ENCODE data around the gene MAP6D1.
A peak's percentile ranks its signal among the peaks of the same experiment; 100 is the strongest.

Gene MAP6D1

GRCh38 chr3:183825456-183826161, at the start of gene MAP6D1:
MAP6D1 (minus strand) TSS chr3:183825577; CDS start chr3:183825547, 30 bp downstream.
- Histone ChIP-seq H3K9ac (ENCODE audit: low read length) (no peak within 1 kb of the TSS), H3K27ac (ENCODE audit: low read depth, low read length) (no peak within 1 kb of the TSS), H3K27me3 (ENCODE audit: control insufficient read depth, insufficient read depth, low read length) (no peaks in the 10 kb centered on the region), H3K36me3 (ENCODE audit: control insufficient read depth, insufficient read depth, low read length) (no peaks in the 10 kb centered on the region), H3K4me1 (ENCODE audit: control insufficient read depth, insufficient read depth, low read length) (peaks cover 5% of the 10 kb centered on the region), H3K4me3 (ENCODE audit: low read length) (peak within 1 kb of the TSS; percentile 64)

GRCh38 chr3:183873914-183874313, 48.5 kb upstream of the MAP6D1 start:
- Histone ChIP-seq H3K27ac (ENCODE audit: low read depth, low read length) (no peak overlapping the region), H3K36me3 (ENCODE audit: control insufficient read depth, insufficient read depth, low read length) (no peaks in the 10 kb centered on the region), H3K4me3 (ENCODE audit: low read length) (no peak overlapping the region), H3K4me1 (ENCODE audit: control insufficient read depth, insufficient read depth, low read length) (no peaks in the 10 kb centered on the region), H3K27me3 (ENCODE audit: control insufficient read depth, insufficient read depth, low read length) (no peaks in the 10 kb centered on the region), H3K9ac (ENCODE audit: low read length) (no peak overlapping the region)

GRCh38 chr3:183871541-183871940, 46.2 kb upstream of the MAP6D1 start:
- no peak overlapping the region for H3K4me3 ChIP-seq (ENCODE audit: low read length)
- no peaks in the 10 kb centered on the region for H3K36me3 ChIP-seq (ENCODE audit: control insufficient read depth, insufficient read depth, low read length)

GRCh38 chr3:183870563-183870962, 45.2 kb upstream of the MAP6D1 start:
- H3K27ac ChIP-seq (ENCODE audit: low read depth, low read length), result no peak overlapping the region
- H3K4me1 ChIP-seq (ENCODE audit: control insufficient read depth, insufficient read depth, low read length), result no peaks in the 10 kb centered on the region
- H3K36me3 ChIP-seq (ENCODE audit: control insufficient read depth, insufficient read depth, low read length), result no peaks in the 10 kb centered on the region
- H3K9ac ChIP-seq (ENCODE audit: low read length), result no peak overlapping the region
- no peak overlapping the region for H3K4me3 ChIP-seq (ENCODE audit: low read length)
- H3K27me3 ChIP-seq (ENCODE audit: control insufficient read depth, insufficient read depth, low read length), result no peaks in the 10 kb centered on the region

More at GRCh38 chr3:183871541-183871940, 46.2 kb upstream of the MAP6D1 start:
- H3K27me3 ChIP-seq (ENCODE audit: control insufficient read depth, insufficient read depth, low read length), result no peaks in the 10 kb centered on the region
- no peaks in the 10 kb centered on the region for H3K4me1 ChIP-seq (ENCODE audit: control insufficient read depth, insufficient read depth, low read length)
- no peak overlapping the region for H3K27ac ChIP-seq (ENCODE audit: low read depth, low read length)
- no peak overlapping the region for H3K9ac ChIP-seq (ENCODE audit: low read length)

GRCh38 chr3:183868796-183869195, 43.4 kb upstream of the MAP6D1 start:
- no peaks in the 10 kb centered on the region for H3K27me3 ChIP-seq (ENCODE audit: control insufficient read depth, insufficient read depth, low read length)
- H3K36me3 ChIP-seq (ENCODE audit: control insufficient read depth, insufficient read depth, low read length), result peaks cover 6% of the 10 kb centered on the region
- no peak overlapping the region for H3K4me3 ChIP-seq (ENCODE audit: low read length)
- H3K4me1 ChIP-seq (ENCODE audit: control insufficient read depth, insufficient read depth, low read length), result no peaks in the 10 kb centered on the region
- H3K27ac ChIP-seq (ENCODE audit: low read depth, low read length), result no peak overlapping the region
- H3K9ac ChIP-seq (ENCODE audit: low read length), result no peak overlapping the region

DNA sequence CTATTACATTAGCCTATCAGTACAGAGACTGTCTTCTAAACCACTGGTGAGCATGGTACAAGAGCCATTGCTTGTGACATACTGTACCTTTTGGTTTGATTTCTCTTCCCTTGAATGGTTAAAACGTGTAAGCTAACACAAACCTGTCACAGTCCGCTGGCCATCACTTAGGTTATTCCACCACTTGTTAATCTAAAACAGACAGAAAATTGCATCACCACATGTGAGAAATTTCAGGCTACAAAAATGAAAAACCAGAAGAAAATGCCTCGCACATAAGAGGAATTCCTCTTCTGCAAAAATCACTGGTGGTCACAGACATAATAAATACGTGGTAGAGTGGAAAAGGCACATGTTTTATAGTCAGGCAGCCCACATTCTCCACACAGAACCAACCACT, 37.2 kb upstream of the MAP6D1 start:
- H3K4me3 ChIP-seq (ENCODE audit: low read length), result no peak overlapping the region
- H3K27me3 ChIP-seq (ENCODE audit: control insufficient read depth, insufficient read depth, low read length), result no peaks in the 10 kb centered on the region
- no peak overlapping the region for H3K9ac ChIP-seq (ENCODE audit: low read length)
- H3K36me3 ChIP-seq (ENCODE audit: control insufficient read depth, insufficient read depth, low read length), result peaks cover 13% of the 10 kb centered on the region
- H3K4me1 ChIP-seq (ENCODE audit: control insufficient read depth, insufficient read depth, low read length), result no peaks in the 10 kb centered on the region
- H3K27ac ChIP-seq (ENCODE audit: low read depth, low read length), result no peak overlapping the region

- no peaks in the 10 kb centered on the region for H3K27me3 ChIP-seq (ENCODE audit: control insufficient read depth, insufficient read depth, low read length)
- no peak overlapping the region for H3K27ac ChIP-seq (ENCODE audit: low read depth, low read length)
- no peak overlapping the region for H3K9ac ChIP-seq (ENCODE audit: low read length)
- H3K4me3 ChIP-seq (ENCODE audit: low read length), result no peak overlapping the region
- H3K4me1 ChIP-seq (ENCODE audit: control insufficient read depth, insufficient read depth, low read length), result no peaks in the 10 kb centered on the region
- H3K36me3 ChIP-seq (ENCODE audit: control insufficient read depth, insufficient read depth, low read length), result peaks cover 9% of the 10 kb centered on the region
These were observed 32.5 kb upstream of the MAP6D1 start for GRCh38 chr3:183857863-183858262.

DNA sequence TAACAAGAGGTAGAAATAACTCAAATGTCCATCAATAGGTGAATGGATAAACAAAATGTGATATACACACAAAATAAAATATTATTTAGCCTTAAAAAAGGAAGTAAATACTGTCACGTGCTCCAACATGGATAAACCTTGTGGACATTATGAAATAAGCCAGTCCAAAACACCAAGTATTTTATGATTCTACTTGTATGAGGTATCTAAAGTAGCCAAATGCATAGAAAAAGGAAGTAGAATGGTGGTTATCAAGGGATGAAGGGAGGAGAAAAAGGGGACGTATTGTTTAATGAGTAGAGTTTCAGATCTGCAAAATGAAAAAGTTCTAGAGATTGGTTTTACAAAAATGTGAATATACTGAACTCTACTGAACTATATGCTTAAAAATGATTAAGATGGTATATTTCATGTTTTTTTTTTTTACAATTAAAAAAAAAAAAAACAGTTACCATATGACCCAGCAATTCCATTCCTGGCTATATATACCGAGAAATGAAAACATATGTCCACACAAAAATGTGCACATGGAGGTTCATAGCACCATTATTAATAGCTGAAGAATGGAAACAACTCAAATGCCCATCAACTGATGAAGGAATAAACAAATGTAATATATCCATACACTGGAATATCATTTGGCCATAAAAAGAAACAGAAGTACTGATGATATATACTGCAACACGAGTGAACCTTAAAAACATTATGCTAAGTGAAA, 29.1 kb upstream of the MAP6D1 start:
- Histone ChIP-seq H3K36me3 (ENCODE audit: control insufficient read depth, insufficient read depth, low read length) (peaks cover 10% of the 10 kb centered on the region), H3K27me3 (ENCODE audit: control insufficient read depth, insufficient read depth, low read length) (no peaks in the 10 kb centered on the region), H3K4me3 (ENCODE audit: low read length) (no peak overlapping the region), H3K4me1 (ENCODE audit: control insufficient read depth, insufficient read depth, low read length) (no peaks in the 10 kb centered on the region), H3K9ac (ENCODE audit: low read length) (no peak overlapping the region), H3K27ac (ENCODE audit: low read depth, low read length) (no peak overlapping the region)

GRCh38 chr3:183845608-183846288, 20.4 kb upstream of the MAP6D1 start:
- no peak overlapping the region for H3K4me3 ChIP-seq (ENCODE audit: low read length)
- no peak overlapping the region for H3K27ac ChIP-seq (ENCODE audit: low read depth, low read length)
- H3K9ac ChIP-seq (ENCODE audit: low read length), result no peak overlapping the region
- peaks cover 10% of the 10 kb centered on the region for H3K36me3 ChIP-seq (ENCODE audit: control insufficient read depth, insufficient read depth, low read length)
- H3K27me3 ChIP-seq (ENCODE audit: control insufficient read depth, insufficient read depth, low read length), result no peaks in the 10 kb centered on the region
- no peaks in the 10 kb centered on the region for H3K4me1 ChIP-seq (ENCODE audit: control insufficient read depth, insufficient read depth, low read length)

- no peak overlapping the region for H3K27ac ChIP-seq (ENCODE audit: low read depth, low read length)
- no peak overlapping the region for H3K4me3 ChIP-seq (ENCODE audit: low read length)
- H3K4me1 ChIP-seq (ENCODE audit: control insufficient read depth, insufficient read depth, low read length), result no peaks in the 10 kb centered on the region
- H3K9ac ChIP-seq (ENCODE audit: low read length), result no peak overlapping the region
- peaks cover 12% of the 10 kb centered on the region for H3K36me3 ChIP-seq (ENCODE audit: control insufficient read depth, insufficient read depth, low read length)
- no peaks in the 10 kb centered on the region for H3K27me3 ChIP-seq (ENCODE audit: control insufficient read depth, insufficient read depth, low read length)
These were observed 19.7 kb upstream of the MAP6D1 start for GRCh38 chr3:183845090-183845489.

DNA sequence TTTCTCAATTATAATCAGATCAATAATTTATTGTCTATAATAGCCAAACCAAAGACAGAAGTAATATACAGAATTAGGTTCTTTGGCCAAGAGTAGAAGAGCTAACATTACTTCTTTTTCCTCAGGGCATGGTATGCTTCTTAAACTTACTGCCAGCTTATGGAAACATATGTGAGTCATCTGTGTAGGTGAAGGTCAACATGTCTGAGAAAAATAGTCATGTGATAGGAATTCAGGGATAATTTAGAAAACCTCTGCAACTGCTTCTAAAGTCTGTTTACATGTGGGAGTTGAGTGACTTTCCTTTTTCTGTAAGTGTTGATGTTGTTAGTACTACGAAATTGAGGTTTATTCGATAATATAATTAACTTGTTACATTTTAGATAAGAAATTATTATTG, 19.2 kb upstream of the MAP6D1 start:
- no peak overlapping the region for H3K9ac ChIP-seq (ENCODE audit: low read length)
- H3K27ac ChIP-seq (ENCODE audit: low read depth, low read length), result no peak overlapping the region
- peaks cover 16% of the 10 kb centered on the region for H3K36me3 ChIP-seq (ENCODE audit: control insufficient read depth, insufficient read depth, low read length)
- H3K27me3 ChIP-seq (ENCODE audit: control insufficient read depth, insufficient read depth, low read length), result no peaks in the 10 kb centered on the region
- H3K4me3 ChIP-seq (ENCODE audit: low read length), result no peak overlapping the region
- no peaks in the 10 kb centered on the region for H3K4me1 ChIP-seq (ENCODE audit: control insufficient read depth, insufficient read depth, low read length)

DNA sequence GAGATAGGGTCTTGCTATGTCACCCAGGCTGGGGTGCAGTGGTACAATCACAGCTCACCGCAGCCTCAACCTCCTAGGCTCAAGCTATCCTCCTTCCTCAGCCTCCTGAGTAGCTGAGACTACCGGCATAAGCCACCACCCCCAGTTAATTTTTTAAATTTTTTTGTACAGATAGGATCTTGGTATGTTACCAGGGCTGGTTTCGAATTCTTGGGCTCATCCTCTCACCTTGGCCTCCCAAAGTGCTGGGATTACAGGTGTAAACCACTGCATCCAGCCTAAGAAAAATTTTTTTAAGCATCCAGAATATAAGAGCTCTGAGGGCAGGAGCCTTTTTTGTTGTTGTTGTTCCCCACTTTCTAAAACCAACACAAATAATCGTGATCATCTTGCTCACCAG, 14.4 kb upstream of the MAP6D1 start:
- H3K4me1 ChIP-seq (ENCODE audit: control insufficient read depth, insufficient read depth, low read length), result no peaks in the 10 kb centered on the region
- no peaks in the 10 kb centered on the region for H3K27me3 ChIP-seq (ENCODE audit: control insufficient read depth, insufficient read depth, low read length)
- H3K36me3 ChIP-seq (ENCODE audit: control insufficient read depth, insufficient read depth, low read length), result peaks cover 20% of the 10 kb centered on the region
- no peak overlapping the region for H3K9ac ChIP-seq (ENCODE audit: low read length)
- no peak overlapping the region for H3K4me3 ChIP-seq (ENCODE audit: low read length)
- H3K27ac ChIP-seq (ENCODE audit: low read depth, low read length), result no peak overlapping the region
